ENCODE results near the gene TTC12. TPM values are rescaled to one million over a fixed set of nuclear protein-coding genes. Genes with fewer than 3 reads are reported as not detected.

The TTC12 gene
- total and polyA plus RNA-seq, 9 of the 15 experiments (the other 6 are each of a cell fraction or from before 2014, with no cell fraction given) = 5.1 to 19.9 (median 13.4) TPM

DNA sequence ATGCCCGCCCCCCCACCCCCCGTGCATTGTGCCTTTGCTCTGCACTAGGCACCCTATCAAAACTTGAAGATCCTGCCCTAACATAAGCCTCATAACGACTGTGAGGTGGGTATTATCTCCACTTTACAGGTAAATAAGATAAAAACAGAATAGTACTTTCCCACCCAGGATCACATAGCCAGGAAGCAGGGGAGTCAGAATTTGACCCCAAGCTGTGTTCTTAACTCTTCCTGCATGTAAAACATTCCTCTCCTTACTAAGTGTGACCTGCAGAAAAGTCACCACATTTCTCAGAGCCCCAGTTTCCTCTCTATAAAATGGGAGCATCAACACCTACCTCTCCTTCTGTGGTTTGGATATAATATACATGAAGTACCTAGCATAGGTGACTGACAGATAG, 55.0 kb downstream of the TTC12 start (continued):
- TF ChIP-seq JUND (IDR thresholded peaks at IDR 0.05; ENCODE audit: borderline replicate concordance, low read depth, low read length) = no peak
- TF ChIP-seq JUND (tag; IDR thresholded peaks at IDR 0.05; ENCODE audit: borderline replicate concordance, low read depth, low read length) = no peak
- TF ChIP-seq TOE1 (IDR thresholded peaks at IDR 0.05; ENCODE audit: borderline replicate concordance) = no peak
- TF ChIP-seq TOE1 (CRISPR knock-in tag; IDR thresholded peaks at IDR 0.05; ENCODE audit: borderline replicate concordance, low read depth) = no peak
- no peak for TF ChIP-seq PTBP1 (IDR thresholded peaks at IDR 0.05; ENCODE audit: low read depth, low read length)
- TF ChIP-seq TCF3 (CRISPR knock-in tag; IDR thresholded peaks at IDR 0.05) = no peak
- no peak for TF ChIP-seq CXXC5 (CRISPR knock-in tag; IDR thresholded peaks at IDR 0.05)

DNA sequence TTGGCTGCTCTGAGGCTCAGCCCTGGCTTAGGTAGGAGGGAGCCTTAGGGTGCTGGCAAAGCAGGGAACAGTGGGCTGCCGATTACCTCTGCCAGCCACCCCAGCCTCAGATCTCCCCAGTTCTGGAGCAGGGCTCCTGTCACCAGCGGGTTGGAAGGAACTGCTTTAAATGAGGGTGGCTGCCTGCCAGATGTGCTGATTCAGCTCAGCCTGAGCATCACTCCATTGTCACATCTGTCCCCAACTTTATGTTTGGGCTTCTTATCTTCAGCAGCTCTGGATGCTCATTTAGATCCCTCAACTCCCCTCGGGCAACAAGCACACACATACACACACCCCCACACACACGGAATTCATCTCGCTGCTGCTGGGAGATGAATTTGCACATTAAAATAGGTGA, 56.3 kb downstream of the TTC12 start:
- H2AFZ ChIP-seq (ENCODE audit: low read depth, low read length) = no peak overlapping the region
- BruUV-seq (replicated peaks) = no TSS peak
- ATAC-seq (no peak), DNase-seq (ENCODE audit: extremely low read depth in 1 of 4, low spot score in 3 of 4) (peak in 1 of 4 experiments; percentile 26), FAIRE-seq (no peak)
- H3K4me1 ChIP-seq (replicated peaks in 1 of 2; ENCODE audit: control insufficient read depth in 2 of 2, insufficient read depth in 2 of 2, low read length in 2 of 2) = peaks cover 0 to 8% of the 10 kb centered on the region in 2 experiments; a peak in 3 of 5 replicates
- CTCF ChIA-PET (ENCODE audit: low intra/inter-chr PET ratio) = no interaction called here
- H3K36me3 ChIP-seq (ENCODE audit: control insufficient read depth, insufficient read depth, low read length) = no peaks in the 10 kb centered on the region
- 2% methylated on average over 5 of the region's 5 CpGs for WGBS (ENCODE audit: insufficient coverage, low coverage, missing lambda C conversion rate)
- POLR2A ChIA-PET = no interaction called here
- H3K4me3 ChIP-seq = no peak overlapping the region
- H4K20me1 ChIP-seq (replicated peaks; ENCODE audit: control insufficient read depth, insufficient read depth, low read length) = no peaks in the 10 kb centered on the region
- no peak overlapping the region for H3K27ac ChIP-seq (ENCODE audit: extremely low read depth, low read depth, low read length)
- H3K9me3 ChIP-seq (replicated peaks; ENCODE audit: control insufficient read depth, insufficient read depth, low read depth, low read length) = no peaks in the 10 kb centered on the region
- intact Hi-C loops (cut with micrococcal nuclease) (no loop called here), in situ Hi-C loops (cut with MboI) (no loop called here)
- no peak overlapping the region for H3K4me2 ChIP-seq (ENCODE audit: insufficient read depth, low read length)
- H3K9ac ChIP-seq (ENCODE audit: insufficient read depth in 1 of 2, low read depth in 2 of 2, low read length in 2 of 2) = no peak overlapping the region
- no peaks in the 10 kb centered on the region for H3K9me1 ChIP-seq (ENCODE audit: control insufficient read depth, insufficient read depth, low read length)
- H3K79me2 ChIP-seq (ENCODE audit: control insufficient read depth, insufficient read depth, low read length) = no peaks in the 10 kb centered on the region
- H3K27me3 ChIP-seq (ENCODE audit: control insufficient read depth in 2 of 2, insufficient read depth in 2 of 2, low read length in 2 of 2) = peaks cover 0 to 21% of the 10 kb centered on the region in 2 experiments; a peak in 2 of 5 replicates
- TF ChIP-seq MAFF (IDR thresholded peaks at IDR 0.05; ENCODE audit: low read length) (0 out of 2 replicates have a peak, but pooled peaks have one; percentile 14), ZNF766 (CRISPR knock-in tag; conservative IDR thresholded peaks at IDR 0.05) (no peak), ZNF785 (CRISPR knock-in tag; IDR thresholded peaks at IDR 0.05) (no peak), EP400 (IDR thresholded peaks at IDR 0.05) (no peak), MAFG (tag; conservative IDR thresholded peaks at IDR 0.05) (peak; percentile 77), ZNF146 (CRISPR knock-in tag; IDR thresholded peaks at IDR 0.05; ENCODE audit: unreplicated experiment) (no peak), ZBTB8A (IDR thresholded peaks at IDR 0.05; ENCODE audit: partially characterized antibody) (no peak), ZNF77 (CRISPR knock-in tag; IDR thresholded peaks at IDR 0.05) (no peak), ZSCAN29 (IDR thresholded peaks at IDR 0.05) (no peak), MAFK (IDR thresholded peaks at IDR 0.05; ENCODE audit: low read length) (peak; percentile 33; the same call in 1 of the 2 replicates), SNIP1 (IDR thresholded peaks at IDR 0.05; ENCODE audit: low read depth) (no peak), TOE1 (IDR thresholded peaks at IDR 0.05; ENCODE audit: borderline replicate concordance) (no peak), TOE1 (CRISPR knock-in tag; IDR thresholded peaks at IDR 0.05; ENCODE audit: borderline replicate concordance, low read depth) (no peak), ZNF121 (CRISPR knock-in tag; conservative IDR thresholded peaks at IDR 0.05) (no peak), POLR2H (tag; IDR thresholded peaks at IDR 0.05; ENCODE audit: low read depth) (no peak)
- TF ChIP-seq, protein P1, sequence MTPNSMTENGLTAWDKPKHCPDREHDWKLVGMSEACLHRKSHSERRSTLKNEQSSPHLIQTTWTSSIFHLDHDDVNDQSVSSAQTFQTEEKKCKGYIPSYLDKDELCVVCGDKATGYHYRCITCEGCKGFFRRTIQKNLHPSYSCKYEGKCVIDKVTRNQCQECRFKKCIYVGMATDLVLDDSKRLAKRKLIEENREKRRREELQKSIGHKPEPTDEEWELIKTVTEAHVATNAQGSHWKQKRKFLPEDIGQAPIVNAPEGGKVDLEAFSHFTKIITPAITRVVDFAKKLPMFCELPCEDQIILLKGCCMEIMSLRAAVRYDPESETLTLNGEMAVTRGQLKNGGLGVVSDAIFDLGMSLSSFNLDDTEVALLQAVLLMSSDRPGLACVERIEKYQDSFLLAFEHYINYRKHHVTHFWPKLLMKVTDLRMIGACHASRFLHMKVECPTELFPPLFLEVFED (CRISPR knock-in tag; conservative IDR thresholded peaks at IDR 0.05) = no peak
- TF ChIP-seq, protein P2, sequence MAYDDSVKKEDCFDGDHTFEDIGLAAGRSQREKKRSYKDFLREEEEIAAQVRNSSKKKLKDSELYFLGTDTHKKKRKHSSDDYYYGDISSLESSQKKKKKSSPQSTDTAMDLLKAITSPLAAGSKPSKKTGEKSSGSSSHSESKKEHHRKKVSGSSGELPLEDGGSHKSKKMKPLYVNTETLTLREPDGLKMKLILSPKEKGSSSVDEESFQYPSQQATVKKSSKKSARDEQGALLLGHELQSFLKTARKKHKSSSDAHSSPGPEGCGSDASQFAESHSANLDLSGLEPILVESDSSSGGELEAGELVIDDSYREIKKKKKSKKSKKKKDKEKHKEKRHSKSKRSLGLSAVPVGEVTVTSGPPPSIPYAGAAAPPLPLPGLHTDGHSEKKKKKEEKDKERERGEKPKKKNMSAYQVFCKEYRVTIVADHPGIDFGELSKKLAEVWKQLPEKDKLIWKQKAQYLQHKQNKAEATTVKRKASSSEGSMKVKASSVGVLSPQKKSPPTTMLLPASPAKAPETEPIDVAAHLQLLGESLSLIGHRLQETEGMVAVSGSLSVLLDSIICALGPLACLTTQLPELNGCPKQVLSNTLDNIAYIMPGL (CRISPR knock-in tag; IDR thresholded peaks at IDR 0.05) = no peak
